WI38 (cell line): Measurements from ENCODE around the gene POU2F2.
A peak's percentile ranks its signal among the peaks of the same experiment; 100 is the strongest.

ENCODE experiments used
- H3K4me3 ChIP-seq: 2 replicates; pipeline ENCODE4 v1.5.1; 2011; ENCODE audit warnings: low read depth, mild to moderate bottlenecking, control low read depth, low read length
- TF ChIP-seq, protein P1 (sequence below): IDR thresholded peaks from 2 replicates; pipeline ENCODE4 v1.5.1; 2012; ENCODE audit warnings: low read depth, mild to moderate bottlenecking, control low read depth, low read length

The POU2F2 gene

DNA sequence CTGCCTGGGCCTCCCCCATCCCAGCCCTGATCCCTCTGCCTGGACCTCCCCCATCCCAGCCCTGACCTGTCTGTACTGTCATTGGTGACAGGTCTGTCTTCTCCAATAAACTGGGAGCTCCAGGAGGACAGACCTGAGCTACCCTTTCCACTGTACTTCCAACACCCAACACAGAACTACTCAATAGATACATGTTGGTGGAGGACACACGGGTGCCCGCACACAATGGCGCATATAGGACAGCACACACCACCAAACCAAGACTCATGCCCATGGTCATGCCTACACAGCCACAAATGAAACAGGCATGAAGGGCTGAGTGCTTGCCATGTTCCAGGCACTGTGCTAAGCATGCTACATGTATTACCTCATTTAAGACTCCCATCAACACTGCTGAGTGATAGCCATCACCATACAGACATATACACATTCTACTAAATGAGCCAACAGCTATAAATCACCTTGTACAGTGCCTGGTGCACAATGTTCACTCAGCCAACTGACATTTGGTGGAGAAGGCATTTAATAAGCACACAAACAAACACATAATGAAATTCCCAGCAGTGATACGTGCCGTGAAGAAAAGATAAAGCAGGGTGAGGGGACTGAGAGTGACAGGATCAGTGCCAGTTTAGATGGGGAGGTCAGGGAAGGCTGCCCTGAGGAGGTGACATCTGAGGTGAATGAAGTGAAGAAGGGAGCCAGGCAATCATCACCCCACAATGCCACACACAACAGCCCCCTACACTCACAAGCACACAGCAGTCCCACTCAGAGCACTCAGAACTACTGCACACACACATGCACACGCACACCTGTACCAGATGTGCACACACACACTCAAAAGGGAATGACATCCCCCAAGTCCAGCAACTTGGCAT is 857 bp downstream of the POU2F2 start:
- TF ChIP-seq, protein P1, sequence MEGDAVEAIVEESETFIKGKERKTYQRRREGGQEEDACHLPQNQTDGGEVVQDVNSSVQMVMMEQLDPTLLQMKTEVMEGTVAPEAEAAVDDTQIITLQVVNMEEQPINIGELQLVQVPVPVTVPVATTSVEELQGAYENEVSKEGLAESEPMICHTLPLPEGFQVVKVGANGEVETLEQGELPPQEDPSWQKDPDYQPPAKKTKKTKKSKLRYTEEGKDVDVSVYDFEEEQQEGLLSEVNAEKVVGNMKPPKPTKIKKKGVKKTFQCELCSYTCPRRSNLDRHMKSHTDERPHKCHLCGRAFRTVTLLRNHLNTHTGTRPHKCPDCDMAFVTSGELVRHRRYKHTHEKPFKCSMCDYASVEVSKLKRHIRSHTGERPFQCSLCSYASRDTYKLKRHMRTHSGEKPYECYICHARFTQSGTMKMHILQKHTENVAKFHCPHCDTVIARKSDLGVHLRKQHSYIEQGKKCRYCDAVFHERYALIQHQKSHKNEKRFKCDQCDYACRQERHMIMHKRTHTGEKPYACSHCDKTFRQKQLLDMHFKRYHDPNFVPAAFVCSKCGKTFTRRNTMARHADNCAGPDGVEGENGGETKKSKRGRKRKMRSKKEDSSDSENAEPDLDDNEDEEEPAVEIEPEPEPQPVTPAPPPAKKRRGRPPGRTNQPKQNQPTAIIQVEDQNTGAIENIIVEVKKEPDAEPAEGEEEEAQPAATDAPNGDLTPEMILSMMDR = no peak
- peak overlapping the region; percentile 46 for H3K4me3 ChIP-seq

DNA sequence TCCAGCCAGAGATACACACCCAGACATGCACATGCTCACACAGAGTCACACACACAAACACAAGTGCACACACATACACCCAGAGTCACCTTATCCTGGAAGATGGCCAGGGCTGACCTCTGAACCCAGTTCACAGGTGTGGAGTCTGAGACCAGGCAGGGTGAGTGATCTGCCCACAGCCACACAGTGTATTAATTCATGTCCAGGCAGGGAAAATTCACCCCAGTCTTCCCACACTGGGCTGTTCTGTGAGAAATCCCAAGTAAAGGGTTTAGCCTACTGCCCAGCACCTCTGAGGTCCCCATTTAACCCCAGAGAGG is 2.0 kb downstream of the POU2F2 start:
- H3K4me3 ChIP-seq = no peak overlapping the region
- TF ChIP-seq, protein P1 = no peak

- TF ChIP-seq, protein P1 = no peak
- no peak overlapping the region for H3K4me3 ChIP-seq
Measured at GRCh38 chr19:42129399-42130253, 2.6 kb downstream of the POU2F2 start.

DNA sequence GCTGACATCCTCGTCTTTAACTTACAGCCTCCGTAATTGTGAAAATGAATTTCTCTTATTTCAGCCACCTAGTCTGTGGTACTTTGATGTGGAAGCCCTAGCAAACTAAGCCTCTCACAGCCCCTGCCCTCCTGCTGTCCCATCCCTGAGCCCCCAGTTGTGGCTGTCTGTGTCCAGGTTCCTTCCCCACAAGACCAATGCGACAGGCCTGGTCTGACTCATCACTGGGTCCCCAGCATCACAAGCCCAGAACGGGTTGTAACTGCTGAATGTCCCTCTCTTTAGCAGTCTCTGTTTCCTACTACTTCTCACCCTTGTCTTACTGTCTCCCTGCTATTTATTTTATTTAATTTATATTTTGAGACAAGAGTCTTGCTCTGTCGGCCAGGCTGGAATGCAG is 5.7 kb downstream of the POU2F2 start:
- no peak overlapping the region for H3K4me3 ChIP-seq
- TF ChIP-seq, protein P1 = no peak

DNA sequence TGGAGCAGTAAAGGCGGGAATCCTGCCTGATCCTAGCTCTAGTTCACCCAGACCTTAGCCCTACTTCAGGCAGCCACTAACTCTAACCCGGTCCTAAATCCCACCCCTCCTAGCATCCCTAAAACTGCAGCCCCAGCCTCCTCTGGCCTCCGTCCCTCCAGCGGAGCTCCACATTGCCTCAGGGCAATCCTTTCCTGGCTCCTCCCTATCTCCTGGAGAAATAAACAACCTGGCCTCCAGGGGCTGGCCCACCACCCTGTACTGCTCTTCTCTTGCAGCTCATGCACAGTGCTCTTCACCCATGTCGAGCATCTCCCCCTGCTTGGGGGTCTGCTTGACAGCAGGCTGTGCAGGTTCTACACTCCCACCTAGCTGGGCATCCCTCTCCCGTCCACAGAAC is 6.7 kb downstream of the POU2F2 start:
- H3K4me3 ChIP-seq = no peak overlapping the region
- TF ChIP-seq, protein P1 = no peak

DNA sequence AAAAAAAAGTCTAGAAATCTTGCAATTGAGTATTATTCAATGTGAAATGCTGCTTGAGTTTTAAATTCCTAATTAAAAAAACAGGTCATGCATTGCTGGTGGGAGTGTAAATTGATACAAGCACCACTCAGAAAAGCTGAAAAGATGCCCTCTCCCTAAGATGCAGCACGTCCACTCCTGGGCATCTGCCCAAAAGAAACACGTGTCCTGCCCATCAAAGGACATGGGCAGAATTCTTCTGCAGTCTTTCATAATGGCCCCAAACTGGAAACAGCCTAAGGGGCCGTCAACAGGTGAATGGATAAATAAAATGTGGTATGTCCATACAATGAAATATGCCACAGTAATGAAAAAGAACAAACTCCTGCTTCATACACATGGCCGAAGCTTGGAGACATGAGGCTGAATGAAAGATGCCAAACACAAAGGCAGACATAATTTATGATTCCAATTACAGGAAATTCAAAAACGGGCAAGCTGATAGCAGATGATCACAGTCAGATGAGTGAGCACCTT is 7.8 kb downstream of the POU2F2 start:
- TF ChIP-seq, protein P1 = no peak
- H3K4me3 ChIP-seq = no peak overlapping the region

GRCh38 chr19:42123765-42124164 is 8.5 kb downstream of the POU2F2 start:
- no peak overlapping the region for H3K4me3 ChIP-seq
- TF ChIP-seq, protein P1 = no peak
